Activated CD4-positive, alpha-beta T cell treated with anti-CD3 and anti-CD28 coated beads, Interleukin-2, amount 10 ng/mL, durations not matched to agents 7 days and 5 days (primary cell): ENCODE data around the gene POLG. TPM values are rescaled to one million over a fixed set of nuclear protein-coding genes. Genes with fewer than 3 reads are reported as not detected.

ENCODE experiments used
- CTCF ChIA-PET: fragments of 350-600 bp; sonication (Branson Sonifier 250); formaldehyde crosslinking; loops from one replicate; lab custom pipeline; 2021; ENCODE audit warnings: antibody characterized with exemption; lab: Charles Lee
- POLR2A ChIA-PET: fragments of 350-600 bp; sonication (Branson Sonifier 250); formaldehyde crosslinking; loops from one replicate; lab custom pipeline; 2021; ENCODE audit warnings: antibody characterized with exemption; lab: Charles Lee
- DNase-seq: peaks from one replicate; pipeline ENCODE4 v3.0.0-alpha.2; 2020
- H3K27ac Mint-ChIP-seq: one replicate; pipeline ENCODE4 v1.8.0; 2021; ENCODE audit warnings: mild to moderate bottlenecking, moderate library complexity, mixed read lengths
- H3K27me3 Mint-ChIP-seq: one replicate; pipeline ENCODE4 v1.8.0; 2021; ENCODE audit warnings: mixed read lengths
- H3K36me3 Mint-ChIP-seq: one replicate; pipeline ENCODE4 v1.8.0; 2021; ENCODE audit warnings: low read depth, mixed read lengths
- H3K4me1 Mint-ChIP-seq: one replicate; pipeline ENCODE4 v1.8.0; 2021; ENCODE audit warnings: mixed read lengths
- H3K4me3 Mint-ChIP-seq: one replicate; pipeline ENCODE4 v1.8.0; 2021; ENCODE audit warnings: mild to moderate bottlenecking, moderate library complexity, mixed read lengths
- H3K9me3 Mint-ChIP-seq: one replicate; pipeline ENCODE4 v1.8.0; 2021; ENCODE audit warnings: mixed read lengths
- total RNA-seq, 2 experiments: library from RNA; stranded (reverse); gene quantifications; one replicate each; pipeline ENCODE4 v1.2.3, GENCODE V29; 2021

The POLG gene
- total RNA-seq, 2 experiments from 2014 or later, result 85.6 to 105 TPM

DNA sequence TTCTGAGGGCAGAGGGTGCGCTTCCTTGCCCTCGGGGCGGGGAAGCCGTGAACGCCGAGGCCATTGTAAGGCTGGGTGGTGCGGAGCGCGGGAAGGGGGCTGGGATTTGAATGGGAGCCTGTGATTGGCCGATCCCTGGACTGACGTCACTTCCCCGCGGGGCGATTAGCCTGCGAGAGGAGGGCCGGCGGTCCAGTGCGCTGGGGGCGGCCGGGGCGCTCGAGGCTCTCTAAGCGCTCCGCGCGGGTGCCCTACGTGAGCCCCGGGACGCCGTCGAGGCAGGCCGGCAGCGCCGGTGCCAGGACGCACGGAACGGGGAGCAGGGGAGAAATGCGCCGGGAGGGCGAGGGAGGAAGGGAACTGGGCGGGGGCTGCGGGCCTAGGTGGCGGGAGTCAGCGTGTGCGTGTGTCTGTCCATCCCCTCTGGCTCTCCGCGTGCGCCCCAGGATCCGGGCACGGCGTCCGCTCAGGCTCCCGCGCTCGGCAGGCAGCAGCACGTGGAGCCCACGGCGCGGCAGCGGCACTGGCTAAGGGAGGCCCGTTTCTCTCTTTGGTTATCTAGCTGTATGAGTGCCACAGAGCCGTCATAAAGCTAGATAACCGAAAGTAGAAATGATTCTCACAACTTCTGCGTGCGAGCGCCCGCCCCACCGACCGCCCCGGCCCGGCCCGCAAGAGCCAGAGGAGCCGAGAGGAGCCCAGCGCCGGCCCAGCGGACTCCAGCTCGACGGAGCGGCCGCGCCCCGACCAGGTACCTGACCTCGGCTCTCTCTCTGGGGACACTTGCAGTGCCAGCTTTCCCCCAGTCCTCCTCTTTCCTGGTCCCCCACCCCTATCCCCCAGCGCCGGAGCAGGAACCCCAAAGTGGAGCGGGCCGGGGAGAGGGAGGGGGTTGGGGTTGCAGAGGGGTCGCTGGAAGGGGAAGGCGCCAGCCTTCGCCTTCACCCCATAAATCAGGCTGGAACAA lies 33.1 kb upstream of the POLG start:
- H3K4me1 Mint-ChIP-seq, result peaks cover 7% of the 10 kb centered on the region
- H3K4me3 Mint-ChIP-seq, result no peak overlapping the region
- peaks cover 87% of the 10 kb centered on the region for H3K27me3 Mint-ChIP-seq
- ChIA-PET POLR2A (no interaction called here), CTCF (interaction anchor here (1.1 to 1.9 kb wide), 5 partner anchors 9 to 50 kb away, joined by 3 to 8 read pairs (median 3); no protein-coding TSS in a partner anchor)
- no peaks in the 10 kb centered on the region for H3K9me3 Mint-ChIP-seq
- no peak for DNase-seq
- no peak overlapping the region for H3K27ac Mint-ChIP-seq
- peaks cover 1% of the 10 kb centered on the region for H3K36me3 Mint-ChIP-seq

DNA sequence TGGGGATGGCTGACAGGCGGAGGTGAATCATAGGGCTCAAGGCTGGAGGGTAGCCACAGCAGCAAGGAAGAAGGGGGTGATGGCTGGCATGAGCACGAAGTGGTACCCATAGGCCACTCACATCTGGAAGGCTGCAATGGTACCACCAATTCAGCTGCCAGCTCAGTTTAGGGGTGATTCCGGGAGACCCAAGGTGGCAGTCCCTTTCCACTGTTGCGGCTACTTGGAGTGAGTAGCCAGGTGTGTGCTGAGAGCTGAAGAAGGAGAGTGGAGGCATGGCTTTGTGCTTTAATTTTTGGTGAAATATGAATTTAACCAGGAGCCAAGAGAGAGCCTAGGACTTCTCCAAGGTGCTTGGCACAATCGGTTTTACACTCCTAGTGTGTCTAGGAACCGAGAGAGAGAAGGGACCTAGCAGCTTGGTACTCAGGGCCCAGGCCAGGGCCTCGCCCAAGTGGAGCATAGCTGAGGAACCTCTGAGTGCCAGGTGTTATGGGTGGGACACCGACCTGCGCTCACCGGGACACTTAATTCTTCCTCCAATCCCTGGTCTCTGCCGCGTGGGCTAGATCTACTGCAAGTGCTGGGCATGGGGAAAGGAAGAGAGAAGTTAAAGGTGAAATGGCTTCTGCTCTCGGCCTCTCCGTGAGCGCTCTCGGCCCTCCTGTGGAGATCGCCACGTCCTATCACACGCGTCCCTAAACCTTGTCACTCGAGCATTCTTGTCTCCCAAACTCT lies 32.2 kb upstream of the POLG start:
- H3K36me3 Mint-ChIP-seq, result peaks cover 1% of the 10 kb centered on the region
- H3K27ac Mint-ChIP-seq, result no peak overlapping the region
- peaks cover 5% of the 10 kb centered on the region for H3K4me1 Mint-ChIP-seq
- CTCF ChIA-PET, result interaction anchor here (1.0 to 1.2 kb wide), 2 partner anchors 8 to 33 kb away, joined by 3 read pairs; no protein-coding TSS in a partner anchor
- no peak overlapping the region for H3K4me3 Mint-ChIP-seq
- peaks cover 83% of the 10 kb centered on the region for H3K27me3 Mint-ChIP-seq
- DNase-seq, result no peak
- no peaks in the 10 kb centered on the region for H3K9me3 Mint-ChIP-seq
- POLR2A ChIA-PET, result no interaction called here

DNA sequence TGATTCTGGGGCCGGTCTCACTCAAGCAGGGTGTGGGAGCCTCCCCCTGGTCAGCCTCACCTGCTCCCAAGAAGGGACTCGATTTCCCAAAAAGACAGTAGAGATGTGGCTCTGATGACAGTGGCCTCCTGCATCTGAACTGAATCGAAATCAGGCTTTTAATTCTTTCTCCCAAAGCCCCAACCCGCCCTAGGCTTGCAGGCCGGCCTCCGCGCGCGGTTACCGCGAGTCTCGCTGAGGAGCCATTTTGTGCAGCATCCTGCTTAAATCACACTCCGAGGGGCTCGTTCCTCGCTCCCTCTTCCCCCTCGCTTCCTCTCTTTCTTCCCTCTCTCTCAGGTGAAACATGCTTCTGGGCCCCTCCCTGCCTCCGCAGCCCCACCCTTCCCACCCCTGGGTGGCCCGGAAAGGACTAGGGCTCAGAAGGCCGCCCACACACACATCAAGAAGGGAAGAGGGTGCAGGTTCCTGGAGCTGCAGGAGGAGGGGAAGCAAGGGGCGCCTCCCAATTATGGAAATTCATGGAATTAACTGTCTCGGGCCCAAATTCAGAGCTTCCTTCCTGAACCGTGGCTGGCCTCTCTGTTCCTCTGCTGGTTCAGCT lies 30.9 kb upstream of the POLG start:
- Mint-ChIP-seq H3K9me3 (no peaks in the 10 kb centered on the region), H3K27me3 (peaks cover 87% of the 10 kb centered on the region), H3K4me1 (peaks cover 8% of the 10 kb centered on the region), H3K4me3 (no peak overlapping the region), H3K27ac (no peak overlapping the region), H3K36me3 (no peaks in the 10 kb centered on the region)
- ChIA-PET POLR2A (no interaction called here), CTCF (no interaction called here)
- DNase-seq, result no peak

DNA sequence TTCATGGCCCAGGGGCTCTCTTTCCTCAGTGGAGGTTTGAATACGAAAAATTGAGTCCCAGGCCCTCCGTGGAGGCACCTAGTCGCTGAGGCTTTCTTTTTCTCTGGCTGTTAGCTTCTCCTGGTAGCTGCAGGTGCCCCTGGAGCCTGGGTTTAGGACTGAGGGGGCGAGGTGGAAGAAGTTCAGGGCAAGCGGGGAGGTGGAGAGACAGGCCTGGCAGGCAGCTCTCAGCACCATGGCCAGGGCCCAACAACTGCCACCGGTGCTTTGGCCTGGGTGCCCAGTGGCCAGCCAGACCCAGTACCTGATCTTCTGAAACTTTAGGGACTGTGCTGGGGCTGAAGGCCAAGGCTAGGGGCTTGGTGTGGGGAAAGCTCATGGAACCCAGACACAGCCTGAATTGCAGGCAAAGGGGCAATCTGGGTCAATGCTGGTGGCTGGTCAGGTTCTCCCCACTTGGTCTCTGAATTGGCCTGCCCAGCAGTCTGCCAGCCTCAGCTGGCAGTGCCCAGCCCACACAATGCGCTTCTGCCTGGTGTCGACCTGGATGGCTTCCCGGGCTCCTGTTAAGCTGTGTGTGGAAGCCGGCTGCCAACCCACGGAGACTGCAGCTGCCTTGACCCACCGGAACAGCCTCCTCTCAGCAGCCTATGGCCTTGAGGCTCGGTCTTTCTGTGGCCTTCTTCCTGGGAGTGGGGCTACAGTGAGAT lies 30.3 kb upstream of the POLG start:
- Mint-ChIP-seq H3K4me1 (peaks cover 8% of the 10 kb centered on the region), H3K27me3 (peaks cover 87% of the 10 kb centered on the region), H3K4me3 (no peak overlapping the region), H3K36me3 (no peaks in the 10 kb centered on the region), H3K9me3 (no peaks in the 10 kb centered on the region), H3K27ac (no peak overlapping the region)
- DNase-seq, result no peak
- POLR2A ChIA-PET, result no interaction called here
- CTCF ChIA-PET, result no interaction called here

DNA sequence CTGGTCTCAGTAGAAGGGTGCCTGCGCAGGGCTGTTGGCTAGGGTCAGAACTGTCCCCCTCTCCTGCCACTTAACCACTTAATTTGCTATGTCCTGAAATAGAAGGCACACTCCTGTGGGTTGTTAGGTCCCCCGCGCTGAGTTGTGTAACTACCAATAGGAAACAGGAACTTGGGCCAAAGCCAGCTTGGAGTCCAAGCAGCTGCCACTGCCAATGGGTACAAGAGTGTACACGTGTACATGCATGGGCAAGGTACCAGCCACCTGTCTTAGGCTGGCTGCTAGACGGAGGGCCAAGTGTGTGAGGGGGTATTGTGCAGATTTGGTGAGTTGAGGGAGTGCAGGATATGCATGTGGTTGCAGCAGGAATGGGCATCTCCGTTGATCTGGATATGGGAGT lies 29.7 kb upstream of the POLG start:
- H3K27ac Mint-ChIP-seq, result no peak overlapping the region
- peaks cover 8% of the 10 kb centered on the region for H3K4me1 Mint-ChIP-seq
- no peak overlapping the region for H3K4me3 Mint-ChIP-seq
- POLR2A ChIA-PET, result no interaction called here
- no peaks in the 10 kb centered on the region for H3K36me3 Mint-ChIP-seq
- no peaks in the 10 kb centered on the region for H3K9me3 Mint-ChIP-seq
- DNase-seq, result no peak
- H3K27me3 Mint-ChIP-seq, result peaks cover 87% of the 10 kb centered on the region
- CTCF ChIA-PET, result no interaction called here

DNA sequence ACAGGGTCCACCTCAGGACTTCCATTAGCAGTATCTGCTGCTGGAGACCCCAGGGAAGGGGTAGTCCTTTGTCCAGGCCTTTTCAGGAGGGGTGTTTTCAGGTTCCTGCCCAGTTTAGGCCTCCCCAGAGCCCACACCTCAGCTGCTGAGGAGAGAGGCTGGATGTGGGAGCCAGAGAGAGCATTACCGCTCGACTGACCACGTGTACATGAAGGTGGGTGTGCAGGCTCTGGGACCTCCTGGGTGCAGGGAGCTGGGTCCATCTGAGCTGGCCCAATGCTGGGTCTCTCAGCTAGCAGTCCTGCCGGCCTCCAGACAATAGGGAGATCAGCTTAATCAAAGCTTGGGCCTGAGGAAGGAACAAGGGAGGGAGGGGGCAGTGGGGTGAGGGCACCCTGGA lies 29.1 kb upstream of the POLG start:
- Mint-ChIP-seq H3K27me3 (peaks cover 83% of the 10 kb centered on the region), H3K4me1 (peaks cover 9% of the 10 kb centered on the region), H3K36me3 (no peaks in the 10 kb centered on the region), H3K9me3 (no peaks in the 10 kb centered on the region), H3K27ac (no peak overlapping the region), H3K4me3 (no peak overlapping the region)
- ChIA-PET CTCF (interaction anchor here (0.9 kb wide), 1 partner anchor 31 kb away, joined by 3 read pairs; no protein-coding TSS in a partner anchor), POLR2A (no interaction called here)
- no peak for DNase-seq

DNA sequence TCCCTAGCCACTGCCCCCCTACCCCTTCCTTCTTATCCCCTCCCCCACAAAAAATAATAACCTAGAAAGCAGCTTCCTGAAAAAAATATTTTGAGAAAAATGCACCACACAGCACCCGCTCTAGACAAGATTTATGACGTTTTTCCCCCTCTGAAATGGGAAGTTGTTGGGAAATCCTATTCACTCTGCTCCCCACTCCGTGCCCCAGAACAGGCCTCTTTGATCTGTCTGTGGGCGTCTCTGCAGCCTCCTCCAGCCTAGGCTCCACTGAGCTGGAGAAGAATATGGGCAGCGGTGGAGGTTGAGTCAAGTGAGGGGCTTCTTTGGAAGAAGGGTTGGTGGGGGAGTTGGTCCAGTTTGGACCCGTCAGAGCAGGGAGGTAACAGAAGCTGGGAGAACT lies 28.5 kb upstream of the POLG start:
- POLR2A ChIA-PET, result no interaction called here
- no peak overlapping the region for H3K4me3 Mint-ChIP-seq
- H3K27me3 Mint-ChIP-seq, result peaks cover 82% of the 10 kb centered on the region
- no peaks in the 10 kb centered on the region for H3K9me3 Mint-ChIP-seq
- no peak overlapping the region for H3K27ac Mint-ChIP-seq
- H3K36me3 Mint-ChIP-seq, result no peaks in the 10 kb centered on the region
- no peak for DNase-seq
- CTCF ChIA-PET, result interaction anchor here (0.9 kb wide), 1 partner anchor 32 kb away, joined by 3 read pairs; no protein-coding TSS in a partner anchor
- H3K4me1 Mint-ChIP-seq, result peaks cover 13% of the 10 kb centered on the region

DNA sequence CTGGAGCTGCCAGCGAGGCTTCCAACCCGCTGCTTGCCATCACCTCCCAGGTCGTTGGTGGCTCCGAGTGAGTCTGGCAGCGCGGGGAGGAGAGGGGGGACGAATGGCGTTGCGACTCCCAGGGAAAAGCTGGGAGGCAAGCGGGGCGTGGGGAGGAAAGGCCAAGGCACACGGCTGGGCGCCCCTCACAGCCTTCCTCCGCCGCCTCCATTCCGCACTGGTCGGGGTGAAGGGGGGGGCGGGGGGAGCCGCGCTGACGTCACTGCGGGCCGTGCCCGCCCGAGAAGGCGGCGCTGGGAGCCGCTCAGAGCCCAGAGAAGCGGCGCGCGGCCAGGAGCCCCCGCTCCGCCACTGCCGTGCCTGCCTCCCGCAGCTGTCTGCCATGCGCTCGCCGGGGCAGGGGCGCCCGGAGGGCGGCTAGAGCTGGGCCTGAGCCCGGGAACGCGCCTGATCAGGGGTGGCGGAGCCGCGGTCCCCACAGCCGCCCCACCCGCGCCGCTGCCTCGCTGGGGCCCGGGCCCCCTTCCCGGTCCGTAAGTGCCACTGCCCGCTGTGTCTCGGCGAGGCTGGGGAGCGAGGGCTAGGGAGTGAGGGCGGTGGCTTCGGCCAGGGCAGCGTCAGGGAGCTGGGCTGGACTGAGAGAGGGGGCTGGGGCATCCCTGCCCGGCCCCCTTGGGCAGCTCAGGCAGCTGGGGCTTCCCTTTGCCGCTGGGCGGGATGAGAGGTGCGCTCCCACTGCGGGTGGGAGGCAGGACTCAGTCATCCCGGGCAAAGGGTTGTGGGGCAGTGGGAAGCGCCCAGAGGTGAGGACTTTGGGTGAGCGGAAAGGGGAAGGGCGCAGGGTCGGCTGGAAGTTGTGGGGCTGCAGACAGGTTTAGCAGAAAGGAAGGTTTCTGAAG lies 27.8 kb upstream of the POLG start:
- H3K27ac Mint-ChIP-seq, result no peak overlapping the region
- ChIA-PET CTCF (no interaction called here), POLR2A (no interaction called here)
- peaks cover 13% of the 10 kb centered on the region for H3K4me1 Mint-ChIP-seq
- no peaks in the 10 kb centered on the region for H3K36me3 Mint-ChIP-seq
- no peak overlapping the region for H3K4me3 Mint-ChIP-seq
- H3K9me3 Mint-ChIP-seq, result no peaks in the 10 kb centered on the region
- peaks cover 84% of the 10 kb centered on the region for H3K27me3 Mint-ChIP-seq
- DNase-seq, result no peak

GRCh38 chr15:89361451-89362202 lies 27.0 kb upstream of the POLG start:
- H3K27ac Mint-ChIP-seq, result no peak overlapping the region
- no peaks in the 10 kb centered on the region for H3K9me3 Mint-ChIP-seq
- peaks cover 10% of the 10 kb centered on the region for H3K4me1 Mint-ChIP-seq
- H3K36me3 Mint-ChIP-seq, result no peaks in the 10 kb centered on the region
- DNase-seq, result peak; percentile 58
- CTCF ChIA-PET, result interaction anchor here (5.7 kb wide), 2 partner anchors 31 to 65 kb away, joined by 49 to 71 read pairs; no protein-coding TSS in a partner anchor
- POLR2A ChIA-PET, result no interaction called here
- H3K4me3 Mint-ChIP-seq, result no peak overlapping the region
- H3K27me3 Mint-ChIP-seq, result peaks cover 83% of the 10 kb centered on the region

GRCh38 chr15:89360294-89360971 lies 25.8 kb upstream of the POLG start:
- no peaks in the 10 kb centered on the region for H3K9me3 Mint-ChIP-seq
- H3K36me3 Mint-ChIP-seq, result no peaks in the 10 kb centered on the region
- peaks cover 10% of the 10 kb centered on the region for H3K4me1 Mint-ChIP-seq
- ChIA-PET CTCF (interaction anchor here (2.2 to 5.7 kb wide), 12 partner anchors 12 to 112 kb away, joined by 16 to 71 read pairs (median 26); partner anchors contain the start of gene POLG), POLR2A (no interaction called here)
- no peak overlapping the region for H3K4me3 Mint-ChIP-seq
- no peak for DNase-seq
- peaks cover 80% of the 10 kb centered on the region for H3K27me3 Mint-ChIP-seq
- H3K27ac Mint-ChIP-seq, result no peak overlapping the region
